Stromal cell of bone marrow (primary cell): Measurements from ENCODE around the gene AUTS2.
"Not testable (repeated sequence)": the region's sequence is repeated elsewhere in the genome, so short reads cannot be mapped to it uniquely, and the experiment has no call there.

Source experiments
- DNase-seq: peaks from one replicate; pipeline ENCODE4 v3.0.0-alpha.2; 2012; ENCODE audit warnings: low read depth

The AUTS2 gene

DNA sequence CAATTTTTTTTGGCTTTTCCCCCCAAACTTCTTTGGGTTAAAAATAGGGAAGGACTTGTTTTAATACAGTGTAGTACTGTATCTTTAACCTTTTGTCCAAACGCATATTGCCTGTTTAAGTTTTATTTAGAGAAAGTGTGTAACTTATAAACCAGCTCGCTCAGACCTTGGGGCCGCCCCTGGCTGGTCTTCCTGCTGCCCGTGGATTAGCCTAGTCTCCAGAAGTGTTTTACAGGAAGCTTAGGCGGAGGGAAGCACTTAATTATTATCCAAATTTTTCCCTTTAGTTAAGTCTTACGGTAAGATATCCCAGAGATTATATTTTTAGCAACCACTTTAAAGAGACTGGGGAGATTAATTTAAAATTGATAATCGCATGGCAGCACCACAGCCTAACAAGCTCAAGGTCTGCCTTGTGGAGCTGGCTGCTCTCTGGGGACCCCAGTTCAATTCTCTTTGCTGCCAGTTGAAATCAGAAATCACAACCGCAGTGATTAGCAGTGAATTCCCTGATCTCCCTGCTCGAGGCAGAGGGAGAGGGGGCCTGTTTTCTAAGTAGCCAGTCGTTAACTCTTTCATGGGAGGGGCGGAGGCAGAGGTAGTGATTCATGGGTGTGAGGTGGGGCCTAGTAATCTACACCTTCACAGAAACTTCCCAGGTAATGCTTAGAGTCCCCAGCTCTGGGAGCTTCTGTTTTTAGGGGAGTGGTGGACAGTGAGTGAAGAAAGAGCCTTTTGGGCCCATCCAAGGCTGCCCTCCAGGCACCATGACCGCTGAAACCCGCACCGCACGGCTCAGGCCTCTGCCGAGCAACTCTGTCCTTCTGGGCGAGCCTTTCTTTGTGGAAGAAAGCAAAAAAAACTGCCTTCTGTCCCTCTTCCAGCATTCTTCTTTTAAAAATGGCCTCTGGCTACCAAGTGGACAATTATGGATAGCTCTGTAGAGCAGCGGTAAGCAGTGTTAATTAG is 984.9 kb downstream of the AUTS2 start:
- no peak for DNase-seq

DNA sequence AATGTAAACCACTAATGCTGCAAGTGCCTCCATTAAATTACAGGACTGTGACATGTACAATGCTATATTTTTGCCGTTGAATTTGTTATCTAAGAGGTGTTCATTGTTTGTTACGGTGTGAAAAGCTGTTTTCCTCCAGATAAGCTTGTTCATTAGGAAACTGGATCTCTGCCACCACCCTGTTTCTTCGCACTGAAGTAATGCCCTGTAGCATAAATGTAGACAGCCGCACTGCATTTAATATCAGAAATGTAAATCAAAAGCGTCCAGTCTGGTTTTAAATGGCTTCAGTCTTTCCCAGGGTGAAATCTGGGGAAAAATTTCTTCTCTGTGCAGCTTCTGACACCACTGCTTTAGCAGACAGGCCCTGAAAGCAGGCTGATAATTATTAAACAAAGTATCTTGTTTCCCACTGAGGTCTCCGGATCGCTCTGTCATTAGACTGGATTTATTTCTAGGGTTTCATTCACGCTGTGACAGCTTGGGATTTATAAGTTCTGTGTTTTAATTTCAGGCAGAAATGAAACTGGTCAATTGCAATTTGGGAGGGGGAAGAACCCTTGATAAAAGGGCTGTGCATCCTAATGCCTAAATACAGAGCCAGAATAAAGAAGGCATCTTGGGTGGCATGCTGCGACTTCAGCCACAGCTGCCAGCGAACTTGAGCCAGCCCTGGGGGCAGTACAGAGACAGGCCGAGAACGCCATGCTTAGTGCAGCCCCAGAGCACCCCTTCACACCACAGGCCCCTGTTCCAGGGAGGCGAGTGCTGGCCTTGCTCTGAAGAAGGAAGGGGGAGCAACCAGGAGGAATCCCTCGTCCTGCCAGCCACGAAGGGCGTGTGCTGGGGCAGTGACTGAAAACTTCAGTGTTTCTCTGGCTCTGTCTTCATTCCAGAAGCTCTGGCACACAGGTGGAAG is 985.9 kb downstream of the AUTS2 start:
- no peak for DNase-seq

GRCh38 chr7:70585071-70585470 is 986.8 kb downstream of the AUTS2 start:
- no peak for DNase-seq

DNA sequence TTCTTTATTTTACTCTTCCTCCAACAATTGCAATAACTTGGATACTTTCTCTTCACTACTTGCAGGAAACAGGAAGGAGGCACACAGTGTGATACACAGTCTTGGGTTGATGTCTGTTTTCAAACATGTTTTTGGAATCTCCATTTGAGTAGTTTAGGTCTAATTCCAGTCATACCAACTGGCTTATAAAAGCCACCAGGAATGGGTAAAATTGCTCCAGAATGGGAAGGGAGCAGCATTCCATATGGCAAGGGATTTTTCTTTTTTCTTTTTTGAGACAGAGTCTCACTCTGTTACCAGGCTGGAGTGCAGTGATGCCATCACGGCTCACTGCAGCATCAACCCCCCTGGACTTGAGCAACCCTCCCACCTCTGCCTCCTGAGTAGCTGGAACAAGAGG is 988.5 kb downstream of the AUTS2 start:
- no peak for DNase-seq

GRCh38 chr7:70587739-70588138 is 989.5 kb downstream of the AUTS2 start:
- no peak for DNase-seq

- no peak for DNase-seq
Observed at GRCh38 chr7:70588191-70588921, 990.1 kb downstream of the AUTS2 start.

DNA sequence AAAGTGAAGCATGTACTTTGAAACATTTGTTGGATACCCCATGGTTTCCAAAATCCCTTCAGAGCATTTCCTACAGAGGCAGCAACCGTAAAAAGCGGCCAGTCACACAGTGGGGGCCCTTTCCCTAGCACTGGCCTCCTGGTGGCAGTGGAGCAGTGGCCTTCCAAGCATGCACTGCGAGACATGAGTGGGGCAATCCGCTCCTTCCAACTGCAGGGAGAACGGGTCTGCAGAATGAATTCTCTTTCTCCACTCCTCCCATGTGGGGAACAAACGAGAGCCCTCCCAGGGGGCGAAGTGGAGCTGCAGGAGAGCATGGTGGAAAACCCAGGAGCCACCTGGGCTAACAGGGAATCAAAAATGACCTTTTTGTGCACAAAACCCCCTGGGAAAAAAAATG is 990.7 kb downstream of the AUTS2 start:
- DNase-seq, result no peak

DNA sequence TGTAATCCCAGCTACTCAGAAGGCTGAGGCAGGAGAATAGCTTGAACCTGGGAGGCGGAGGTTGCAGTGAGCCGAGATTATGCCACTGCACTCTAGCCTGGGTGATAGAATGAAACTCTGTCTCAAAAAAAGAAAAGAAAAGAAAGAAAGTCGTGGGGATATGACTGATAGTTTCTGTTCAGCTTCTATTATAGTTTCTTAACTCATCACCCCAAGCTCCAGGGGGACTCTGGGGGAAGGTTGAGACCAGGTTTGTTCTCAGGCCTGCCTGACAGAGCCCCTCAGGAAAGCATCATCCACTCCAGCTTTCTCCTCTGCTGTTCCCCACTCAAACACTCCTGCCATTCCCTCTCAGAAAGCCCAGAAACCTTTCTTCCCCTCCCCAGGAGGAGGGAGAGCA is 991.3 kb downstream of the AUTS2 start:
- DNase-seq, result no peak

GRCh38 chr7:70590126-70590854 is 992.0 kb downstream of the AUTS2 start:
- no peak for DNase-seq

DNA sequence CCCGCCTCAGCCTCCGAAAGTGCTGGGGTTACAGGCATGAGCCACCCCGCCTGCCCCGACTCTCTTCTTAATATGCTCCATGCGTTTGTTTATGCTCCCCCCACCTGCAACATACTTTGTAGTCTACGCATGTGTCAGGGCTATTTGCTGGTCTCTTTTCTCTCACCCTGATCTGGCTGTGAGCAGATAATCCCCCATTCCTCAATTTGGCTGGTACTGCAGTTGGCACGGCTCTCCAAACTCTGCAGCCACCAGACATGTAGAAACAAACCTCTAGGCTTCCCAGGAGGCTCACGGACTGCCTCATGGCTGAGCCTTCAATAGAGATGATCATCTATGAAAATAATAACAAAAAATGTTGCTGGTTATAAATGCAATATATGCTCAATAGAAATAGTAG is 993.4 kb downstream of the AUTS2 start:
- no peak for DNase-seq

GRCh38 chr7:70592171-70592570 is 993.9 kb downstream of the AUTS2 start:
- no peak for DNase-seq

DNA sequence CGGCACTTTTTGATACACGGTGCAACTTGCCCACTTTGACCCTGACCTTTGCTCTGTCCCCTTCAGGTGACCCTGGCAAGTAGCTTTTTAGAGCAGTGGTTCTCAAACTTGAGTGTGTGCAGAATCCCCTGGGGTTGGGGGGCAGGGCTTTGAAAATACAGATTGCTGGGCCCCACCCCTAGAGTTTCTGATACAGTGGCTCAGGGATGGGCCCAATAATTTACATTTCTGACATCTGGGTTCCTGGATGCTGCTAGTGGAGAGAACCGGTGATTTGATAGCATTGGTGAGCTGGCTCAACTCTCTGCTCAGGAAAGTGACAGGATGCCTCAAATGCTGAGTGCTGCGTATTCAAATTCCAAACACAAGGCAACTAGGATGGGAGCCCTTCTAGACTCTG is 995.9 kb downstream of the AUTS2 start:
- no peak for DNase-seq

GRCh38 chr7:70594885-70595284 is 996.6 kb downstream of the AUTS2 start:
- not testable (repeated sequence) for DNase-seq

DNA sequence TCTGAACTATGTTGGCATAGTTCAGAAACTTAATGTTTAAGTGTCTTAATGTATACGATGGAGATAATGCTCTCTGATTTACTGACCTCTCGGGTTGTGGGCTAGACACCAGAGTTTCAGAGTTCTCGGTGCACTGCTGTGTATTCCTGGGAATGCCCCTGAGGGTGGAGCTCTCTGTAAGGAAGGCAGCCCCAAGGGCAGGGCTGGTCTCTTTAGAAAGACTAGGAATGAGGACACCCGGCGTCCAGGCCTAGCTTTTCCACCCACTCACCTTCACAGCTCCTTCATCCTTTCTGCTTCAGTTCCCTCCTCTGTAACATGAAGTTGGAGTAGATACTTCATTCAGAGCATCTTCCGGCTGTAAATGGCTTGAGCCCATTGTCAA is 997.1 kb downstream of the AUTS2 start:
- DNase-seq, result no peak

DNA sequence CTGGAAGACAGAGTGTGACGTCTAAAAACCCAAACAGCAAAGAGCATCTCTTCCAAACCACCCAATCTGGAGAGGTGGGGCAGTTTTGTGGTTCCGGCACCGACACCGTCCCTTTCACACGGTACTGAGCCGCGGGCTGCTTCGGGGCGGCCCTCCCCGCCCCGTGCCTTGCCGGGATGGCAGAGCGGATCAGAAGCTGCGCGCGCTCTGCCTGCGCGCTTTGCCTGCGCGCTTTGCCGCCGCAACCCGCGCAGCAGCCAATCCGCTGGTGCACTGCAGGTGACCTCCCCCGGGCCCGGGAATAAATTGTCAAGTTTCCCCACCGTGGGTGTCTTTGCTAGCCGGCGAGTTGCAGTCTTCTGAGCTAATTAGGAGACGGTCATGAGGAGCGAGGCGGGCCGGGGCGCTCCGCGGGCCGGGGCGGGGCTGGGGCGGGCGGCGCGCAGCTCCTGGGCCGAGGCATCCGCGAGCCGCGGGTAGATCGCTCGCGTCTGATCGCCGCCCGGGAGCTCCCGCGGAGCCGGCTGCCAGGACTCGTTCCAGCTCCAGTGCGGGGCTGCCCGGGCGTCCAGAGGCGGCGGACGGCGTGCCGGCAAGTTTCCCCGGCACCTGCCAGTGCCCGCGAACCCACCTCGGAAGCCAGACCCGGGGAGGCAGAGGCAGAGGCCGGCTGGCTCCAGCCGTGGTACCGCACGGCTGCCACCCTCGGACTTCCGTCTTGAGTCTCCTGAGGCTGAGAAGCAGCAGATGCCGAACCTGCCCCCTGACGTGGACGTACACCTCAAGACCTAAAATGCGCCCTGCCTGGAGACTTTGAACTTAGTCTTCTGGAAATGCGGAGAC is 997.7 kb downstream of the AUTS2 start:
- no peak for DNase-seq

DNA sequence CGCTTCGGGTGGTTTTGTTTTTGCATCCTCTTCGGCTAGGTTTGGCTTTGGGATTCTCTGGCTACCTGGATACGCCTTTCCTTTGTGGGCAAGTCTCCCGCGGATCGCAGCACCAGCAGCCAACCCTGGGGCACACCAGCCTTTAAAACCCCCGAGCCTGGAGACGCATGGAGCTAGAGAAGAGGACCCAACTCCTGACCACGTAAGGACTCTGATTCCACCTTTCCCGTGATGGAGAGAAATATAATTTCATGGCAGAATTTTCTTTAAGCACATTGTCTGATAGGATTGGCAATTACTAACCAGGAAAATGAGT is 998.3 kb downstream of the AUTS2 start:
- no peak for DNase-seq

DNA sequence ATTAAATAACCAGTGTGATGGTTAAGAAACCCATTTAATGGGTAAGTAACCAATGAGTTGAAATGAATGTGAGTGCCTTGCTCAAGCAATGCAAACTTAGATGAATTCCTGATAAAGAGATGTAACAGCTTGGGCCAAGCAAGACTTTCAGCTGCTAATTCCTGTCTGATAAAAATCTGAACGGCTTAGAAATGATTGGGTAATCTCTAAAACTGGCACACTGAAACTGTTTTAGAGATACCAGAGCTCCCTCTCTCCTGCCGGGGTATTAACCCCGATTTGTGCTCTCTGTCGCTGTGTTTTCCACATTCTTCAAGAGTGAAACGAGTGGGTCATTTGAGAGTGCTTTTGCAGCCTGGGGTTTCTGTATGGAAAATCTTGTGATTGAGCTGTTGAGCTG is 998.8 kb downstream of the AUTS2 start:
- no peak for DNase-seq

- no peak for DNase-seq
Observed at GRCh38 chr7:70598976-70599375, 1000.7 kb downstream of the AUTS2 start.

- DNase-seq, result no peak
Observed at GRCh38 chr7:70599446-70600190, 1001.3 kb downstream of the AUTS2 start.

DNA sequence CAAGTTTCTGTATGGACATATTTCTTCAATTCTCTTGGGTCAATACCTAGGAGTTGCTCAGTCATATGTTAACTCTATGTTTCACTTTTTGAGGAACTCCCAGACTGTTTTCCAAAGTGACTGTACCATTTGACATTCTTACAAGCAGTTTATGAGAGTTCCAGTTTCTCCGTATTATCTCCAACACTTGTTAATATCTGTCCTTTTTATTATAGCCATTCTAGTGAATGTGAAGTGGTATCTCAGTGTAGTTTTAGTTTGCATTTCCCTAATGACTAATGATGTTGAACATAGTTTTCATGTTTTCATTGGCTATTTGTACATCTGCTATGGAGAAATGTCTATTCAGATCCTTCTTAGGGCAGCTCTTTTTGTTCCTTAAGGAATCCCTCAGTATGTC is 1002.7 kb downstream of the AUTS2 start:
- no peak for DNase-seq
